HG02763 (cell line): ENCODE results near the gene PNMA6E.

Experiments used
- ATAC-seq: cut with Tn5 transposase; IDR thresholded peaks from one replicate; pipeline ENCODE4 v1.9.1; 2021; ENCODE audit warnings: mild to moderate bottlenecking, moderate library complexity; ENCODE audit not compliant: unreplicated experiment

The PNMA6E gene

DNA sequence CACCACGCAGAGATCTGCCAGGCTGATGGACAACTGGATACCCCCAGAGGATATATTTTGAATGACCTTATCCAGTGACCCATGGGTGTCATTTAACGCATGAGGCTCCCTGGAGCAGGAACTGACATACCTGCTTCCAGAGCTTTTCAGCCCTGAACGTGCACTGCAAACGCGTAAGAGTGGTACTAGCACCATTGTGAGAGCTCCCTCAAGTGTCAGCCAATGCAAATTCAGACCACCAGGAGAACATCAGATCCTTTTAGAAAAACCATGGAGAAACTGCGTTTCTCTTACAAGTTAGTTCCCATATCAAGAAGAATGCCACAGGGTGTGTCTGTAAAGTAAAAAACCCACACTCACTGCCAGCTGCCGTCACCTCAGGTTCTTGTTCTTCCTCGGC is 37.4 kb upstream of the PNMA6E start:
- ATAC-seq = no peak

DNA sequence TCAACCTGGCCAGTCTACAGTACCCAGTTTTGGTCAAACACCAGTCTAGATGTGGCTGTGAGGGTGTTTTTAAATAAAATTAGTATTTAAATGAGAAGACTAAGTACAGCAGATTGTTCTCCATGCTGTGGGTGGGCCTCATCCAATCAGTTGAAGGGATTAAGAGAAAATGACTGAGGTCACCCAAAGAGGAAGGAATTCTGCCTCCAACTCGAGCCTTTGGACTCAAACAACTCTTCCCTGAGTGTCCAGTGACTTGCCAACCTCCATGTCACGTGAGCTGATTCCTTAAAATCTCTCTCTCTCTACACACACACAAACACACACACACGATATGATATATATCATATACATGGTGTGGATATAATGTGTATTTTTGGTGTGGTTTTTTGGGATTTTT is 34.7 kb upstream of the PNMA6E start:
- ATAC-seq = no peak

DNA sequence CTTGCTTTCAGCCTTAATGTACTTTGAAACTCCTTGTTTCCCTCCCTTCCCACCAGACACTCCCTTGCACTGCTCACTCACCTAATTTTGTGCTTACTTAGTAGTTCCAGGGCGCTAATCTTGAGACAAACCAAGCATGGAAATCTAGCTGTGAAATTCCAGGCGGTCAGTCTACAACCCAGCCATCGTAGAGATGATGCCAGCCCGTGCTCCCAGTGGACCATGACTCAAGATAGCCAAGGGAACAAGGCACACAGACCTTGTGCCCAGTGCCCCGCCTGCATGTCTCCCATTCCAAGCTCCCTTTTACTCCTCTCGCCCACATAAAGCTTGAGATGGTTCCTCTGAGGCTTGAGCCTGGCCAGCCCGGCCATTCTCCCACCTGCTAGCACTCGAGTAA is 33.7 kb upstream of the PNMA6E start:
- ATAC-seq = no peak

DNA sequence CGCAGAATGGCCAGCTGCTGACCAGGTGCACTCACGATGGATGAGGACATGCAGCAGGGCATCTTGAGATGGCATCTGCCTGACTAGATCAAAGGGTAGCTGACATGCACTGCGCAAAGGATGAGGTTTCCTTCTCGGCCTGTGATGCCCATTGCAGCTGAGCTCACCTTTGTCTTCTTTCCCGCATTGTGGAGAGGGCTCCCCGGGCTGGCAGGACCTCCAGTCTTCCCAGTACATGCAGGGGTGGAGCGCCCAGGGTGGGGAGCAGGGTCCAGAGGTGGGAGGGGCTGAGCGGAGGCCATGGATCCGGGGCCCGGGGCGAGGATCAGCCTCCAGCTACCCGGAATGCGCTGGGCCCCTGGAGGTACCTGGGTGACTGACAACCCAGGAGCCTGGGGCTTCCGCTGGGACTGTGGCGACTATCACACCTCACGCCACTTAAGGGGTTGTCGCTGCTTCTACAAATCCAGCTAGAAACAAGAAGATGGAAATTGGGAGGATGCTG is 32.7 kb upstream of the PNMA6E start:
- no peak for ATAC-seq

DNA sequence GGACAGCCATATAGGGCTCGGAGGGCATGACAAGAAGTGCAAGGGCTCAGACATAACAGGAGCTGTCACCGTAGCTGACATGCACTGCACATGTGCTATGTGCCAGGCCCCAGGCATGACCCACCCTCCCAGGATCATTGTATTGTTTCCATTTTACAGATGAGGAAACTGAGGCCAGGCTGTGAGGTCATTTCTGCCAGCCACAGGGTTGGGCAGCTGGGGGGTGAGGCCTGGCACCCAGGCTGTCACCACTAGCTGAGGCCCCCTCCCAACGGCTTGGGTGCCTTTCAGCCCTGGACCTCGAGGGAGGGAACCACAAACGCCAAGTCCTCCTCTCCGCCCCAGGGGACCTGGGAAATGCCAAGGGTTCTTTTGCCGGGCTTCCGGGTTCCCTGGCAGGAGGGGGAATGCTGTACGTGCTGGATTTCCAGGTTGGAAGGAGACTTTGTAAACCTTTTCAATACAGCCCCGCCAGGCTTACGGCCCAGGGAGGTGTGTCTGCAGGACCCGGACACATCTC is 32.1 kb upstream of the PNMA6E start:
- no peak for ATAC-seq

DNA sequence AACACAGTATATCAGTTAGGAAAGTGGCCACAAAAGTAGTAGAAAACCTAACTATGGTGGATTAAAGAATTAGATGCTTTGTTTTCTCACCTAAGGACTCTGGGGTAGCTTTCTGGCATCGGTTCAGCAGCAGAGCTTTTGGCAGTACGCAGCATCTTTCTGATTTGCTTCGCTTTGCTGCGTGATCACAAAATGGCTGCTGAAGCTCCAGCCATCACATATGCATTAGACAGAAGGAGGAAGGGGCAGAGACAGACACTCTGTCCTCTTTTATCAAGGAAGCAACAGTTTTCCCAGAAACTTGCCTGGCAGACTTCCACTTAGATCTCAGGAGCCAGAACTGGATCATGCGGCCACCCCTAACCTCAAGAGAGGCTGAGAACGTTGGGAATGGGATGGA is 29.6 kb upstream of the PNMA6E start:
- ATAC-seq = no peak

DNA sequence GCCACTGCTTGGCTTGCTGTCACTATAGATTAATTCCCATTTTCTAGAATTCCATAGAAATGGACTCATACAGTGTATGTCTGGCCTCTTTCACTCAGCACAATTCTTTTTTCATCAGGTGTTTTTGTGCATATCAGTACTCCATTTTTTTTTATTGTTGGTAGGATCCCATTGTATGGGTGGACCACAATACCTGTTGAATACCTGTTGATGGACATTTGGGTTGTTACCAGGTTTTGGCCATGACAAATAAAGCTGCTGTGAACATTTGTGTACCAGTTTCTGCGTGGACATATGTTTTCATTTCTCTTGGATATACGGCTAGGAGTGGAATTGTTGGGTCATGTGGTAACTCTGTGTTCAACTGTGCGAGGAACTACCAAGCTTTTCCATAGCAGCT is 25.1 kb upstream of the PNMA6E start:
- ATAC-seq = no peak

DNA sequence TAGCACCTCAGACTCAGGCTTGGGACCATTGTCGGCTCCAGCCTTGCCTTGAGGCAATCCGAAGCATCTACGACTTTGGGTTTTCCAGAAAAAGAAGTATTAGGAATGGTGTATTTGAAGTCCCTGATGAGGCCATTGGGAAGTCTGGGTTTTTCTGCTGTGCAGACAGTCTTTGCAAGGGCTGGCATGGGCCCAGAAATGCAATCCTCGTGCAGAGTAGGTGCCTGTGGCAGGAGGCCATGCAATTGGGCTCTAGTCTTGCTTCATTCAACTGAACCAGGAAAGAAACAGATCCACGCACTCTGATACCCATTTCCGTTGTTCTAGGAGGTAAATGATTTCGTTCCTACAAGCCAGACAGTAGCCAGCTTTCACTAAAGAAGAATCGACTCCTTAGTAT is 22.5 kb upstream of the PNMA6E start:
- ATAC-seq = no peak

DNA sequence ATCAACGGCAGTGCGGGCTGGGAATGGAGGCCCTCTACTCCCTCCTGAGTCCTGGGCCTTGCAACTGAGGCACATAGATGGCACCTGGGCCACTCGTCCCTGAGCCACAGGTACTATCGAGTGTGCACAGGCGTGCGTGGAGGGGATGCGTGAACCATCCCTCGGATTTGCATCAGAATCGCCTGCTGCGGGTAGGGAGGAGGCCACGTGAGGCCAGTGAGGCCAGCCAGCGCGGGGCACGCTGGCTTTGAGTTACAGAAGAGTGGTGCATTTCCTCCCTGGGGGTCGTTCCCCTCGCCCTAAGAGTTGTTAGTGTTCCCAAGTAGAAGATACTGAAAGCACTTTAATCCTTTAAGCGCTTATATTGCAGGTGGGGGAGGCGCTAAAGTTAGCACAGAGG is 20.7 kb upstream of the PNMA6E start:
- ATAC-seq = no peak

DNA sequence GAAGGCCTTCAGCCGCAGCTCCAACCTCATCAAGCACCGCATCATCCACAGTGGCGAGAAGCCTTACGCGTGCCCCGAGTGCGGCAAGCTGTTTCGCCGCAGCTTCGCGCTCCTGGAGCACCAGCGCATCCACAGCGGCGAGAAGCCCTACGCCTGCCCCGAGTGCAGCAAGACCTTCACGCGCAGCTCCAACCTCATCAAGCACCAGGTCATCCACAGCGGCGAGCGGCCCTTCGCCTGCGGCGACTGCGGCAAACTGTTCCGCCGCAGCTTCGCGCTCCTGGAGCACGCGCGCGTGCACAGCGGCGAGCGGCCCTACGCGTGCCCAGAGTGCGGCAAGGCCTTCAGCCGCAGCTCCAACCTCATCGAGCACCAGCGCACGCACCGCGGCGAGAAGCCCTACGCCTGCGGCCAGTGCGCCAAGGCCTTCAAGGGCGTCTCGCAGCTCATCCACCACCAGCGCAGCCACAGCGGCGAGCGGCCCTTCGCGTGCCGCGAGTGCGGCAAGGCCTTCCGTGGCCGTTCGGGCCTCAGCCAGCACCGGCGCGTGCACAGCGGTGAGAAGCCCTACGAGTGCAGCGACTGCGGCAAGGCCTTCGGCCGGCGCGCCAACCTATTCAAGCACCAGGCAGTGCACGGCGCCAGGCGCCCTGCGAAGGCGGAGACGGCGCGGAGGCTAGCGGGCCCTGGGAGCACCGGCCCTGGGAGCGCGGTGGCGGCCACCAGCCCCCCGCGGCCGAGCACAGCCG is 19.9 kb upstream of the PNMA6E start:
- no peak for ATAC-seq

DNA sequence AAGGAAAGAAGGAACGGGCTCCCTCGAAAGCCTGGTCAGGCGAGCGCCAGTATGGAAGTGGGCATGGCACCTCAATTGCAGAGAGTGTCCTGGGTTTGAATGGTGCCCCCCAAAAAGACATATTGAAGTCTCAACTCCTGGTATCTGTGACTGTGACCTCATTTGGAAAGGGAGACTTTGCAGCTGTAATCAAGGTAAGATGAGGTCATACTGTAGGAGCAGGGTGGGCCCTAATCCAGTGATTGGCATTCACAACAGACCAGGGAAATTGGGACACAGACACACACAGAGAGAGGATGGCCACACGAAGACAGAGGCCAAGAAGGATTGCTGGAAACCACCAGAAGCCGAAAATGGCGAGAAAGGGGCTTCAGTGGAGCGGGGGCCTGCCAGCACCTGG is 16.5 kb upstream of the PNMA6E start:
- ATAC-seq = no peak

DNA sequence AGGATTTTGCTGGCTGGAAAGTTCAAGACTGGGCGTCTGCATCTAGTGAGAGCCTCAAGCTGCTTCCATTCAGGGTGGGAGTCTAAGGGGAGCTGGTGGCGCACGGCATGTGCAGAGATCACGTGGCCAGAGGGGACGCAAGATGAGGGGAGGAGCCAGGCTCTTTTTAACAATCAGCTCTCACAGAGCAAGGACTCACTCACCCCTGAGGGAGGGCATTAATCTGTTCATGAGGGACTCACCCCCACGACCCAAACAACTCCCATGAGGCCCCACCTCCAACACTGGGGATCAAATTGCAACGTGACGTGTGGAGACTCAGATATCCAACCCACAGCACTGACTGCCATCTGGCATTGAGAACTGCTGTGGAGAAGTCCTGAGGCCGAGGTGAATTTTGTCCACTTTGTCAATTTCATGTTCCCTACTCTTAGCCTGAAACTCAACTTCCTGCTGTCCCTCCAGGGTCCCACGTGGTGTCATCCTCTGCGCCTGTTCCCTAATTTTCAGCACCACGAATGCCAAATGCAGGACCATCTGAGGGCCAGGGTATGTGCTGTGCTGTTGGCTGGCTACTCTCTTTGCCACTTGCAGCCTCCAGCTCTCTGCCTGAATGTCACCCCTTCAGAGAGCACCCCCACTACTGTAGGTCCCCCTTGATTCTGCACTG is 15.8 kb upstream of the PNMA6E start:
- ATAC-seq = no peak

DNA sequence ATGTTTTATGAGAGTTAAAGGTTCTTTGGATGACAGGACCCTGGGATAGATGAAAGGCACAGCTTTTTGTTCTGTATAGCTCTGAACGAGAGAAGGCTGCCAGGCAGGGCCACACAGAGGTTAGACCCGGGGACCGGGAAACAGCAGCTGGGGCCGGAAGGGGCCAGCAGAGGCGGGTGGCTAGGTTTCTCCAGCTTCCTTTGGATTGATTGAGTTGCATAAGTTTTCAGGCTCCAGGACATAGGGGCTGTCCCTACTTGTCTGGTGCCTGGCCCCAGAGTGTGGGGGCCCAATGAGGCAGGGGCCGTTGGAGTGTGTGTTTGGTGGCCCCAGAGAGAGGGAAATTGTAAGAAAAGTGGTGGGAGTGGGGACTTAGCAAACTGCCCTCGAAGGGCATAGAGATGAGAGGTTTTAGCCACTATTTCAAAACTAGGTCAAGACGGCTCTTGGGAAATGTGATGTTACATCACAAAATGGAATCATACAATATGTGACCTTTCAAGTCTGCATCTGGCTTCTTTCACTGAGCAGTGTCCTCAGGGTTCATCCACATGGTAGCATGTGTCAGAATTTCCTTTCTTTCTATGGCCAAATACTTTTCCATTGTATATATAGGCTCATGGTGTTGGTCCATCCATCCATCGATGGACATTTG is 13.8 kb upstream of the PNMA6E start:
- no peak for ATAC-seq

DNA sequence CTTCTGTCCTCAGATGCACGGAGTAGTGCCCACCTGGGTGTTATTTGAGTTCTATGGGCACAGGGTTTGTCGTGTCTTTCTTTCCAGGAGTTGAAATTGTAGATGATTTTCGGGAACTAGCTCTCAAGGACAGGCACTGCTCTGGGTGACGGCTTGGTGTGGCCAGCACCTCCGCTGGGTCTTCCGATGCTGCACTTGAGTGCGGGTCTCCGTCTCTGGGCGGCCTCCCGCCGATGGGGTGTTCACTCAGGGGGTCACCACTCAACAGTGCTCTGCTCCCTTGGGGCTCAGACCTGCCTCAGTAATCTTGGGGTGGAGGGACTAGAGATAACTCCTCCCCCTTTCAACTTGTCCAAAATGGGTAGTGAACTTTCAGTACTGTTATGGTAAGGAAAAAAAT is 12.6 kb upstream of the PNMA6E start:
- ATAC-seq = no peak

DNA sequence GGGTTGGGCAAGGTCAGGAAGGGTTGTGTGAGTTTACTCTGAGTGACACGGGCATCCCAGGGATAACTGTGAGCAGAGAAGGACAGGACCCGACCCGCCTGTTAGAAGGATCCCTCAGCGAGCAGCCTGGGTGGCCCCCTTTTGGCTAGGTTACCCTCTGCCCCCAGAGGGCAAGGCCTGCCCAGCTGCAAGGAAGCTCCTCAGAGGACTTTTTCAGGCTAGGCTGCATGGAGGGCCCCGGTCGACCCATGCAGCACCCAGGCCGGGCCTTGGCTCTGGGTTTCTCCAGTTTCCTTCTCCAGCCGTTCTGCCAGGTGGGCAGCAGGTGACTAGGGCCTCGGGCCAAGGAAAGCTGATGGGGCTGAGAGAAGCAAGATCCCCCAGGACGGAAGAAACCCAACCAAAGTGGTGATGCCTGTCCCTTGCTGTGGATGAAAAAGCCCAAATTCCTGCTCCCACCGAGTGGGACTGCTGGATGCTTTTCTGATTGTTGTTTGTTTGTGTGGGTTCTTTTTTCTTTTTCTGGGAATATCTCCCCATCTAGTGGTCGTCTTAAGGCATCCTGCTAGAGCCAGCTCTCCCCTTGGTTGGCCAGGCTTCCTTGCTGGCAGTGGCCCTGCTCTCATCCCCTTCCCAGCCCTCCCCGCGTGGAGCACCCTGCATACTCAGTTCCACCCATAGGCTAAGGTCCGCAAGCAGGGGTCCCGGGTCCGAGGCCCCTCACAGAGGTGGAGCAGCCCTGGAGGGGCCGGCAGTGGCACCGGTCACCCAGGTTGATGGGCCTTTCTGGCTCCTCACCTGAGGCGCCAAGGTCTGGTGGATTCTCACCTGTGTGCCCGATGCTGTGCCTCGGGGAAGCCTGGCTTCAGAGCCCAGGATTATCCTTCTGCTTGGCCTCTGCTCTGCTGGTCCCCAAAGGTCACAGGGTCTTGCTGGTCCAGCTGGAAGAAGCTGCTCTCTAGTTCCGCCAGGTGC is 11.9 kb upstream of the PNMA6E start:
- ATAC-seq = no peak

DNA sequence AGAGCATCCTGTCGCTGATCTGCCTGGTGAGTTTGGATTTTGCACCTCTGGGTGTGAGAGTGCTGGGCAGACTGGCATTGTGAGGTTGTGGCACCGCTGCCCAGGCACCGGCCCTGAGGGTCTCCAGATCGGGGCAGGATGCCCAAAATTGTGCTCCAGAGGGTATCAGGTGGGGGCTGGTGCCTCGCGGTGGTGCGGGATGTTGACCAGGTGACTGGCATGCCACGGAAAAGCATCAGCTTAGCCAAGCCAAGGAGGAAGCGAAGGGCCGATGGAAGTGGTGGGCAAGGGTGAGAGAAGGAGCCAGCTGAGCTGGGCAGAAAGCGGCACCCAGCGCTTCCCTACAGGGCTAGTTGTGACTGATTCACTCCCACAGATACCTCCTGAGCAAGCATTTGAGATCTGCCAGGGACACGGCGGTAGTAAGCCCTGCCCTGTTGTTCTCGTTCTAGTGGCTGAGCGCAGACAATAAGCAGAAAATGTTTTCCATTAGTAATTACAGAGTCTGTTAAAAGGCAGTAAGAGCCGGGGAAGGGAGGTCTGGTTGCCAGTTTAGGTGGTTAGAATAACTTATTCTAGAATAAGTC is 10.9 kb upstream of the PNMA6E start:
- no peak for ATAC-seq

DNA sequence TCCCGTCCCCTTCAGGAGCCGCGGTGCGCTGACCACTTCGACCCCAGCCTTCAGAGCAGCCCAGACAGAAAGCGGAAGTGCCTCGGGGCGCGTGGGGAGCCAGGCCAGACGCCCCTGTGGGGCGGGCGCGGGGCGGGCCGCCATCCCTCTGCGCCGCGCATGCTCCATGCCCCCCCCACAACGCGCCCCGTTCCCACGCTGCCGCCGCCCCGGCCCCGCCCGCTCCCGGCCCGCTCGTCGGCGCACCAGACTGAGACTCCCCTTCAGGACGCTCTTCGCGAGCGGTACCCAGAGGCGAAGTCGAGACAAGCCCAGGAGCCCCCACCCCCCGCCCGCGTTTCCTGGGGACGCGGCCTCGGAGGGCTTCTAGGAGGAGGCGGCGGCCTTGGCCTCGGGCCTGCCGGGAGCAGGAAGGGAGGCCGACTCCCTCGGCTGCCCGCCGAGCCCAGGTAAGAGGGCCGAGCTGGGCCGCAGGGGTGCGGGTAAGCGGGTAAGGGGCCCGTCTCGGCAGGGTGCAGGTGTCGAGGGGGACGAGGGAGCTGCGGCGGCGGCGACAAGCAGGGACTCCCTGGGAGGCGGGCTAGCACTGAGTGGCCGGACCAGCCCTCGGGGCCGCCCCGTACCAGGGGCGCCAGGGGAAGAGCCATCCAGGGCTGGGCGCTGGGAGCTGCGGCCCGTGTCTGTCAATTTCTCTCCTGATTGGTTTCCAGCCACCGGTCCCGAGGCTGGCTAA is 10.3 kb upstream of the PNMA6E start, which contains the start of gene ZFP92:
ZFP92 (plus strand) TSS at position 218 of the 733 bp plus-strand sequence. CDS start 6,851 bp downstream, outside the sequence.
- peak; percentile 52 for ATAC-seq

DNA sequence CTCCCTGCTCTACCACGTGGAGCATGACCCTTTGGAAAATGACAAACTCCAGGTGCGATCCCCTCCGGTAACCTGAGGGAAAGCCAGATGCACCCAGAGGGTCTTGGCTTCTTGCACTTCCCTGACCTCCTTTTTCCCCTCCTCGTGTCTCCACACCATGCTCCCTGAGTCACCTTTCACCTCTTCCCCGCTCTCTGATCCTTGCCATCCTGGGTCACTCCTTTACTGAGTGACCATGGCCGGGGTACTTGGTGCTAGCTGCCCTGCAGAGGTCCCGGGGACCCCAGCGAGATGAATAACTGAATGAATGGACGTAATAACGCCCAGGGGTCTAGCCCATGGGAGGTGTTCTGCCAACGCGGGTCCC is 9.7 kb upstream of the PNMA6E start:
- ATAC-seq = no peak

DNA sequence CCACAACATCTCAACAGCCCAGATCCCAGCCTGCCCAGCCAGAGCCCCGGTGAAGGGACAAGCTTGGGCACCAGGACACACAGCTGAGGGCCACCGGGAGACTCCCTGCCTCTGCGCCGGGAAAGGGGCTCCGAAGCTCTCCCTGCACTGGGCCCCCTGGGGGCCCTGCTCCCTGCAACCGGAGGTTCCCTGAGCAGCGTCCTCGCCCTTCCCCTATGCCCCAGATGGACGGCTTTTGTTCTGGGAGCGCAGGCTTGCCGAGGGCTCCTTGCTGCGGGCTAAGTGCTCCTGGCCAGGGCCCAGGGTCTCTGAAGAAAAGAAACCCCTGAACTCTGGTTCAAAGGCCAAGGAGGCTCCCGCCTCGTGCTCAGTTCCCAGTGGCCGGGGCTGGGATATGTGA is 9.2 kb upstream of the PNMA6E start:
- ATAC-seq = no peak
